HS-27A (cell line): ENCODE results near the gene FOXD3.
A peak's percentile ranks its signal among the peaks of the same experiment; 100 is the strongest.

Source experiments
- DNase-seq: peaks from one replicate; pipeline ENCODE4 v3.0.0-alpha.2; 2012; ENCODE audit warnings: low read depth, missing footprints

FOXD3 gene

GRCh38 chr1:63362073-63362472, 39.7 kb downstream of the FOXD3 start:
- DNase-seq: no peak

DNA sequence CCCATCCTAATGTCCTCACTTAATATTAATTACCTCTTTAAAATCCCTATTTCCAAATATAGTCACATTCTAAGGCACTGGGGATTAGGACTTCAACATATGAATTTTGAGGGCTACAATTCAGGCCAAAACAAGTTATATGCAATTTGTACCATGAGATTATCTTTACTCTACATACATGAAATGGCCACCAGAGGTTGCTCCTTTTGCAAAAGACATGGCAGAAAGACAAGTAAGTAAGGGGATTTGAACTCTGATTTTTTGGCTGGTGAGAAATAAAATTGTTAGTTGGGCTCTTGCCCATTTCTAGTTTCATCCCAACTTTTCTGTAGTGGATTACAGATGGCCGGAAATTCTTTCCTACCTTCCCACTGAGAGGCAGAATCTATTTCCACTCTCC, 40.2 kb downstream of the FOXD3 start:
- no peak for DNase-seq

GRCh38 chr1:63363014-63363413, 40.6 kb downstream of the FOXD3 start:
- DNase-seq: no peak

GRCh38 chr1:63366908-63367214, 44.5 kb downstream of the FOXD3 start:
- DNase-seq: no peak

- DNase-seq: peak; percentile 79
Observed at GRCh38 chr1:63367215-63368103, 45.1 kb downstream of the FOXD3 start, which contains the start of gene ALG6. Gene ALG6, plus strand, starts transcription at chr1:63367627. Its CDS starts 3,351 bp downstream, at chr1:63370978.

- peak; percentile 5 for DNase-seq
Observed at GRCh38 chr1:63368131-63368530, 45.8 kb downstream of the FOXD3 start.
